Muscle of leg (tissue), 16 donors: ENCODE measurements around the gene SLC16A9. TPM values are rescaled to one million over a fixed set of nuclear protein-coding genes. Genes with fewer than 3 reads are reported as not detected.
"Not testable (repeated sequence)": the region's sequence is repeated elsewhere in the genome, so short reads cannot be mapped to it uniquely, and the experiment has no call there.

ENCODE experiments used
- DNase-seq: peaks from one replicate; pipeline ENCODE4 v3.0.0; 2013
- H3K27ac ChIP-seq: one replicate; pipeline ENCODE4 v1.5.1; 2013; ENCODE audit warnings: mild to moderate bottlenecking, low read length, control low read depth
- H3K27me3 ChIP-seq: one replicate; pipeline ENCODE4 v1.6.1; 2013; ENCODE audit warnings: low read length; ENCODE audit not compliant: control insufficient read depth, insufficient read depth
- H3K36me3 ChIP-seq: one replicate; pipeline ENCODE4 v1.6.1; 2013; ENCODE audit warnings: low read length; ENCODE audit not compliant: control insufficient read depth, insufficient read depth
- H3K4me1 ChIP-seq: one replicate; pipeline ENCODE4 v1.6.1; 2013; ENCODE audit warnings: low read length; ENCODE audit not compliant: control insufficient read depth, insufficient read depth
- H3K4me3 ChIP-seq: one replicate; pipeline ENCODE4 v1.5.1; 2013; ENCODE audit warnings: low read length, control low read depth
- H3K9me3 ChIP-seq: replicated peaks from 2 replicates; pipeline ENCODE4 v1.6.1; 2013; ENCODE audit warnings: low read depth, low read length; ENCODE audit not compliant: control insufficient read depth
- WGBS: methylation state at CpG from one replicate; pipeline ENCODE4 v1.1.5; 2013; ENCODE audit warnings: missing lambda C conversion rate; ENCODE audit not compliant: insufficient coverage; 5-methylcytosine and 5-hydroxymethylcytosine counted together
- long read RNA-seq, 11 donors: transcript quantifications; one replicate each; lab custom pipeline, GENCODE V29; 2026
- polyA plus RNA-seq, 8 donors: library from polyadenylated mRNA; unstranded; fragments of 120-200 nt; gene quantifications; one replicate each; pipeline versions ENCODE4 v1.2.1 to v1.2.3, GENCODE V29; 2013; ENCODE audit warnings: inconsistent platforms in 1 of 8, low replicate concordance in 1 of 8; ENCODE audit not compliant: insufficient read length in 8 of 8, insufficient read depth in 1 of 8
- total RNA-seq: library from RNA; stranded (reverse); fragments of 120-200 nt; gene quantifications from one replicate; pipeline ENCODE4 v1.2.4, GENCODE V29; 2013

The SLC16A9 gene
- total RNA-seq (7.0 TPM), polyA plus RNA-seq (1 to 10 TPM; 2.7 to 9.4 (median 3.8) TPM)
- long read RNA-seq, donor 1, result 0 reads
- long read RNA-seq, donor 2, full-length matches to known transcripts, result 1 of 1 reads
- long read RNA-seq, donor 2, partial matches to known transcripts, result 0 of 1 reads
- long read RNA-seq, donor 2, other reads (novel, unspliced or antisense), result 0 of 1 reads
- long read RNA-seq, donor 3, result 0 reads
- long read RNA-seq, donor 4, result 0 reads
- long read RNA-seq, donor 5, full-length matches to known transcripts, result 4 of 4 reads
- long read RNA-seq, donor 5, partial matches to known transcripts, result 0 of 4 reads
- long read RNA-seq, donor 5, other reads (novel, unspliced or antisense), result 0 of 4 reads
- long read RNA-seq, donor 6, full-length matches to known transcripts, result 2 of 2 reads
- long read RNA-seq, donor 6, partial matches to known transcripts, result 0 of 2 reads
- long read RNA-seq, donor 6, other reads (novel, unspliced or antisense), result 0 of 2 reads
- long read RNA-seq, donor 7, full-length matches to known transcripts, result 1 of 1 reads
- long read RNA-seq, donor 7, partial matches to known transcripts, result 0 of 1 reads
- long read RNA-seq, donor 7, other reads (novel, unspliced or antisense), result 0 of 1 reads
- long read RNA-seq, donor 8, result 0 reads
- long read RNA-seq, donor 9, result 0 reads
- long read RNA-seq, donor 10, full-length matches to known transcripts, result 1 of 1 reads
- long read RNA-seq, donor 10, partial matches to known transcripts, result 0 of 1 reads
- long read RNA-seq, donor 10, other reads (novel, unspliced or antisense), result 0 of 1 reads
- long read RNA-seq, donor 11, full-length matches to known transcripts, result 3 of 3 reads
- long read RNA-seq, donor 11, partial matches to known transcripts, result 0 of 3 reads
- long read RNA-seq, donor 11, other reads (novel, unspliced or antisense), result 0 of 3 reads

DNA sequence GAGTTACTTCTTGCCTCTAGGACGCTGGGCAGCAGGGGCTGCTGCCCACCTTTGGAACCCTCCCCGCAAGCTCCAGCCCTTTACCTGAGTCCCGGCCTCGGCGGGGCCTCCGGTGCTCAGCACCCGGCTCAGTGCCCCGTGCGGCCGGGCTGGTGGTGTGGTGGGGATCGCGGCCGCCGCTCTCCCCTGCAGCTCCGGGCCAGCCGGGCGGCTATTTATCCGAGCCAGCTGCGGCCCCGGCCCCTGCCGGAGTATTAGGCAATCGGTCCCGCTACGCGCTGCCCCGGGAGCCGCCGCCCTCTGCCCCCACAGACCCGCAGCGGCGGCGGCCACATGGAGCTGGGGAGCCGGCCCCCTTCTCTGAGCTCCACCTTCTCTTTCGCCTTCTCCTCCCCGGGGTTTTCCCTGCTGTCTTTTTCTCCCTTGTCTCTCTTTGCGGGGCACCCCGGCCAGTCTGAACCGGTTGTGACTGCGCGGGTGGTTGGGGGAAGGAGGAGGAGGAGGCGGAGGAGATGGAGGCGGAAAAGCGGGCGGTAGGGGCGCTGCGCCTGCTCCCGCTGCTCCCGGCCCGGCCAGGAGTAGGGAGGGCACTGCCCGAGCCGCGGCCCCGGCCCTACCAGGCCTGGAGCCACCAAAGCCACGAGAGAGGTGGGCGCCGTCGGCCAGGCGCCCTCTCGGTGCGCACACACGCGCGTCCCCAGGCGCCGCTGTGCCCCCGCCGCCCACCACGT lies at the start of gene SLC16A9:
Gene SLC16A9, minus strand, starts transcription at position 456 of the 731 bp plus-strand sequence. CDS start 25,559 bp downstream, outside the sequence.
- Histone ChIP-seq H3K4me1 (peaks cover 9% of the 10 kb centered on the region), H3K27ac (no peak within 1 kb of the TSS), H3K4me3 (peak within 1 kb of the TSS; percentile 68), H3K27me3 (peaks cover 23% of the 10 kb centered on the region), H3K9me3 (no peaks in the 10 kb centered on the region), H3K36me3 (no peaks in the 10 kb centered on the region)
- DNase-seq, result peak; percentile 82
- under 1% methylated on average over 60 of the region's 68 CpGs for WGBS

GRCh38 chr10:59757966-59758365 lies 48.3 kb upstream of the SLC16A9 start:
- Histone ChIP-seq H3K4me1 (no peaks in the 10 kb centered on the region), H3K4me3 (no peak overlapping the region)

GRCh38 chr10:59754951-59755350 lies 45.3 kb upstream of the SLC16A9 start:
- no peaks in the 10 kb centered on the region for H3K4me1 ChIP-seq
- H3K27ac ChIP-seq, result no peak overlapping the region
- DNase-seq, result no peak

More at GRCh38 chr10:59757966-59758365, 48.3 kb upstream of the SLC16A9 start:
- Histone ChIP-seq H3K27ac (no peak overlapping the region), H3K9me3 (no peaks in the 10 kb centered on the region), H3K27me3 (no peaks in the 10 kb centered on the region), H3K36me3 (no peaks in the 10 kb centered on the region)
- no peak for DNase-seq
- no CpG with 5 or more reads among the region's 3 CpGs for WGBS

GRCh38 chr10:59753267-59753666 lies 43.6 kb upstream of the SLC16A9 start, which contains the start of gene MRLN:
Gene MRLN (minus strand): TSS chr10:59753455.
- peak within 1 kb of the TSS; percentile 53 for H3K27ac ChIP-seq
- no peaks in the 10 kb centered on the region for H3K36me3 ChIP-seq
- no peaks in the 10 kb centered on the region for H3K9me3 ChIP-seq
- peak; percentile 86 for DNase-seq
- no peaks in the 10 kb centered on the region for H3K27me3 ChIP-seq
- no CpG with 5 or more reads among the region's 3 CpGs for WGBS
- no peaks in the 10 kb centered on the region for H3K4me1 ChIP-seq
- peak within 1 kb of the TSS; percentile 38 for H3K4me3 ChIP-seq

More at GRCh38 chr10:59754951-59755350, 45.3 kb upstream of the SLC16A9 start:
- Histone ChIP-seq H3K9me3 (no peaks in the 10 kb centered on the region), H3K27me3 (no peaks in the 10 kb centered on the region), H3K36me3 (no peaks in the 10 kb centered on the region), H3K4me3 (no peak overlapping the region)
- 70% methylated on average over 1 of the region's 4 CpGs for WGBS

DNA sequence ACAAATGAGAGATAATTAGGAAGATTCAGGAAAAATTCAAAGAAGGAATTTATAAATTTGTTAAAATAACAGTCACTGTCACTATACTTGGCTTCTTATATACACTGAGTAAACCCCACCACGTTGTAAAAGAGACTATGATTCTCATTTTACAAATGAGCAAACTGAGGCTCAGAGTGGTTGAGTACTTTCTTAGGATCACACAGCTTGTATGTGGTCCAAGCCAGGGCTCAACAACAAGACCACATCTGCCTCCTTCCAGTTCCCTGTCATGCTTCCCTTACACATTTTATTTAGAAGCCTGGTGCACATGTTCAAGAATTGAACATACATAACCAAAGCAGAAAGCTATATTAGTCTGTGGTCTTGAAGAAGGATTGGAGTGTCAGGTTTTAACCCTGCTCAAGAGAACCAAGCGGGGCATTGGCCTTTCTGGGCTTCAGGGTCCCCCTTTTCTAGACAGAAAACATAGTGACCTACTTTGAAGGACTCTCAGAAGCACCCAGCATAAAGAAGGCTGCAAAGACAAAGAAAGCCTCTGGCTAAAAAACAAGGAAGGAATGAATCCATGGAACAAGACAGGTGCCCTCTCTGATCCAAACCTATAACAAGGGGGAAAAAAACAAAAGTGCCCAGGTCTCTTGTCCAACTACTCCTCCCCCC lies 42.8 kb upstream of the SLC16A9 start:
- Histone ChIP-seq H3K4me1 (no peaks in the 10 kb centered on the region), H3K27ac (peak overlapping the region; percentile 13), H3K36me3 (no peaks in the 10 kb centered on the region), H3K9me3 (no peaks in the 10 kb centered on the region), H3K27me3 (no peaks in the 10 kb centered on the region), H3K4me3 (peak overlapping the region; percentile 38)
- no peak for DNase-seq
- WGBS, result no CpG with 5 or more reads among the region's 2 CpGs

GRCh38 chr10:59750155-59750945 lies 40.7 kb upstream of the SLC16A9 start:
- H3K27ac ChIP-seq, result no peak overlapping the region
- H3K4me3 ChIP-seq, result peak overlapping the region; percentile 27
- no peaks in the 10 kb centered on the region for H3K4me1 ChIP-seq
- H3K9me3 ChIP-seq, result no peaks in the 10 kb centered on the region
- DNase-seq, result no peak
- H3K36me3 ChIP-seq, result no peaks in the 10 kb centered on the region
- WGBS, result 78% methylated on average over 8 of the region's 12 CpGs
- no peaks in the 10 kb centered on the region for H3K27me3 ChIP-seq

- Histone ChIP-seq H3K4me1 (no peaks in the 10 kb centered on the region), H3K36me3 (no peaks in the 10 kb centered on the region), H3K9me3 (no peaks in the 10 kb centered on the region), H3K27me3 (no peaks in the 10 kb centered on the region), H3K4me3 (no peak overlapping the region), H3K27ac (no peak overlapping the region)
- no peak for DNase-seq
- 60% methylated on average over 1 of the region's 1 CpG for WGBS
These were observed 39.2 kb upstream of the SLC16A9 start for GRCh38 chr10:59748834-59749233.

GRCh38 chr10:59745163-59745650 lies 35.6 kb upstream of the SLC16A9 start:
- no peak for DNase-seq
- Histone ChIP-seq H3K4me3 (no peak overlapping the region), H3K27me3 (no peaks in the 10 kb centered on the region), H3K36me3 (no peaks in the 10 kb centered on the region), H3K27ac (no peak overlapping the region), H3K4me1 (no peaks in the 10 kb centered on the region), H3K9me3 (no peaks in the 10 kb centered on the region)
- WGBS, result no CpG with 5 or more reads among the region's 2 CpGs

GRCh38 chr10:59744762-59745161 lies 35.1 kb upstream of the SLC16A9 start:
- not testable (repeated sequence) for H3K9me3 ChIP-seq, H3K27ac ChIP-seq, H3K27me3 ChIP-seq, H3K4me1 ChIP-seq, H3K36me3 ChIP-seq, H3K4me3 ChIP-seq, DNase-seq
- WGBS, result no CpG with 5 or more reads among the region's 6 CpGs
